RKO (cell line): ENCODE measurements around the gene MPDZ.
A peak's percentile ranks its signal among the peaks of the same experiment; 100 is the strongest.

Experiments used
- DNase-seq: peaks from one replicate; pipeline ENCODE4 v3.0.0-alpha.2; 2016; ENCODE audit warnings: low spot score

Gene MPDZ

DNA sequence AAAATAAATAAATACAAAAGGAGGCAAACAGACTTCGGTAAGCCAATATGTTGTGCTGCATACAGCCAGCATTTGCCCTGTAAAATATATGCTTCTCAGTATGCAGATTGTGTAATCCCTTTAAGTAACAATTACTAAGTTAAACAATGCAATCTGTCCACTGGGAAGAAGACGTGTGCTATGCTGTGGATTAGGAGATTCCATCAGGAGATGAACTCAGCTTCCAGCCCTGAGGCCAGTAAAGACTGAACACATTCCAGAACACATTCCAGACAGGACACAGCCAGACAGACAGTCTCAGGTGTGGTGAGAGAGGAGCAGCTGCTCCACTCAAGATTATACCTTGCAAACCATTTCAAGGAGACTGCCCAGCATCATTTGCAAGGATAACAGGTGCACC, 97.8 kb downstream of the MPDZ start:
- DNase-seq: no peak

DNA sequence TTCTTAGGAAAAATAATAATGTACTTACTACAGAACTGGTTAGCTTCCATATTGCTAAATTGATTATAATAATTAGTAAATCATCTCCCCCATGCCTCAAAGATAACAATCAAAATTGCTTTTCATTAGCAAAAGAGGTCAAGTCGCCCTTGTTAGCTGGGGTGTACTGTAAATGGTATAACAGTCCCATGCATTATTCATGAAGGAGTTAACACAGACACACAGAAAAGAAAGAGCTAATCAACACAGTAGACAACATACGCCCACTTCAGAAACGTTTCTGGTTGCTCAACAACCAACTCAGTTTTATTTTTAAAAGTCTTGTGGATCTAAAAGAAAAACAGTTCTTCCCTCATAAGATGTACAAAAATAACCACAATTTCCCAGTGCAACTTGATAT, 100.2 kb downstream of the MPDZ start:
- DNase-seq: no peak

DNA sequence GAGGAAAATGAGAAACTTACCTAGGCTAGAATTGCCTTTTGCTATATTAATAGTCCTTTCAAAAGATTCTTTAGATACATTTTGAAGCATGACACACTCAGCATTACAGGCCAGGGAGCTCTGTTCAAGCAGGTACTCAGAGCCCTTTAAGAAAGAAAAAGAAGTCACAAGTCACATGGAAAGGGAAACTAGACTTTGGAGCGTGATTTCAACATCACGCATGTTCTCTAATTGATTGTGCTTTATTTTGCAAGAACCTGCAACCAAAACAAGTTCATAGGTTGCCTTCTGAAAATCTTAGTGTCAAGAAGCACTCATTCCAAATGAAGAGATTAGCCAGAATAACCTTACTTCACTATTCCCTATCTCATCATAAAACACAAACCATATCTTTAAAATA, 103.8 kb downstream of the MPDZ start:
- no peak for DNase-seq

DNA sequence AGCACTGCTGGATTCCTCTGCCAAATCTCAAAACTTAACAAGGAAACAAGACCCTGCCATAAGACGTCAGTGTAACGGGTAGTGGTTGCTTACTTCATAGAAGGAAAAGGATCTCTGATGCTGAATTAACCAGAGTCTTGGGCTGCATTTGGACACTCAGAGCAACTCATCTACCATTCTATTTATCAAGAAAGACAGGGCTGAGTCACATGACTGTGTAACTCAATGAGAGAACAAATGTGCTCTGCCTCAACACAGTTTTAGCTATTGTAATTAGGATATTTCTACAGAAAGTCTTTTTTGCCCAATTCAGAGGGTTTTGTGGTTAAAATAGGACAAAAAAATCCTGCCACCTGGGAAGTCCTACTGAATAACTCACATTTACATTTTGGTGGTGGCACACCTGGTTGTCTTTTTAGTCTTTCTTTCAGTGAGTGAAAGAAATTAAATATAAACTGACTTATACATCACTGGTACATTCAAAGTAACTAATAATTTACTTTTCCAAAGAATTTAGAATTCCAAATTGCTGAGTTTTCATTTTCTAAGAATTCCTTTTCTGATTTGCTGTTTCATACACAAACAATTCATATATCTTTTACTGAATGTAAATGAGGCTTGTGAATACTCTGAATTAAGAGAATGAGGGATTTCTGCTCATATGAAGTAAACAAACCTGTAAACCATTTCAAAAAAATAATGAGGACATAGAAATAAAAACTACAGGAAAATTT, 104.4 kb downstream of the MPDZ start:
- no peak for DNase-seq

DNA sequence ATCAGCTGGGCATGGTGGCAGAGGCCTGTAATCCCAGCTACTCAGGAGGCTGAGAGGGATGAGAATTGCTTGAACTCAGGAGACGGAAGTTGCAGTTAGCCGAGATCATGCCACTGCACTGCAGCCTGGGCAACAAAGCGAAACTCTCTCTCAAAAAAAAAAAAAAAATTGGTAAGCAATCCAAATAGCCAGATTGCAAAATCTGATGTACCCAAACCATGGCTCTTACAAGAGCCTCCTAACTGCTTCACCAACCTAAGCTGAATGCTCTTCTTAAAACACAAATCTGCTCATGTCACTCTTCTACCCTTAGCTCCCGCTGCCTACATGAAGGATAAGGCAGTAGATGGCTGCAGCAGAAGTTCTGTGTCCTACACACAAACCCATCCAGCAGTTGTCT, 105.9 kb downstream of the MPDZ start:
- no peak for DNase-seq

DNA sequence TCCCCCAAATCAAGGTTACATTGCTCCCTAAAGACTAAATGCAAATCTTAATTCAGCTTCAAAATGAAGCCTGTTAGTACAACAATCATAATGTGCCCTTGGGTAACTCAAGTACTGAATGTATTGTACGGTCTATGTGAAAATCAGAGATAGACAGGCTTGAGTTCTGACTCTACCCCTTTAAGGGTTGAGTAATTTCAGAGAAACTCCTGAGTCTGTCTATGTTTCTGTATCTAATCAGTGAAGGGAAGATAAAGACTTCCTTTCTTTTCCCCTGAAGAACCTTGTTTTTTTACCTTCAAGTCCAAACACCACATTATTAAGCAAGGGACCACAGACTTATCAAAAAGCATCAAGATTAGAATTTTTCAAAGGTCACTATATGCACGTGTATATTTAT, 108.2 kb downstream of the MPDZ start:
- no peak for DNase-seq

DNA sequence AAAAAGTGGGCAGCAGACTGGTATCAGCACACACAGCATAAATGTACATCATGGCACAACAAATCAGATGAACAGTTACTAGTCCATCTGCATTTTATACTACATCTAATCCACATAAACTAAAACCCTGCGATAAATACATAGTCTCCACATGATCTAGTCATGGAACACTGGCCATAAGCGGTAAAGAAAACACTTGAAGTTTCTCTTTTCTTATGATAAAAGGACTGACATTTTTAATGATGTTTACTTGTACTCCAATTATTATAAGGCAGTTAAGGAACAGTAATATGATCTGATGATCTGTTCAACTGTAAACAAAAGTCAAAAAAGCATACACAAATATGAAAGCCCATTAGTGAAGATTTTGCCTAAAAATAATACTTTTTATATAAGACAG, 112.5 kb downstream of the MPDZ start:
- DNase-seq: no peak

DNA sequence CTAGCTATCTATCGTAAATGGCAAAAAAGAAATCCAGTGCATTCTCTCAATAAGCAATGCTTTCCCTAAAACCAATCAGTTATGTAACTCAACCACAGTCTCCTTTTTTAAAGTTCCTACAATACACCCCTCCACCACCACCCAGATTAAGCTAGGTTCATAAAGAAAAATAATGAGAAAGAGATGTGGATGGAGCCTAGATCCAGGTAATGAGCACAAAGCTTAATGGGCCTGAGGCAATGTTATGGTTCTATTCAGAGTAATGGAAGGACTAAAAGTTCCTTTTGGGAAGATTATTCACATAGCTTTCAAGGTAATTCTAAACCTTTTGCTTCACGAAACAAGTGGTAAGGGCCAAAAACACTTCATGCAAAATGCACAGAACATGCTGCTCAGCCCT, 113.5 kb downstream of the MPDZ start:
- no peak for DNase-seq

DNA sequence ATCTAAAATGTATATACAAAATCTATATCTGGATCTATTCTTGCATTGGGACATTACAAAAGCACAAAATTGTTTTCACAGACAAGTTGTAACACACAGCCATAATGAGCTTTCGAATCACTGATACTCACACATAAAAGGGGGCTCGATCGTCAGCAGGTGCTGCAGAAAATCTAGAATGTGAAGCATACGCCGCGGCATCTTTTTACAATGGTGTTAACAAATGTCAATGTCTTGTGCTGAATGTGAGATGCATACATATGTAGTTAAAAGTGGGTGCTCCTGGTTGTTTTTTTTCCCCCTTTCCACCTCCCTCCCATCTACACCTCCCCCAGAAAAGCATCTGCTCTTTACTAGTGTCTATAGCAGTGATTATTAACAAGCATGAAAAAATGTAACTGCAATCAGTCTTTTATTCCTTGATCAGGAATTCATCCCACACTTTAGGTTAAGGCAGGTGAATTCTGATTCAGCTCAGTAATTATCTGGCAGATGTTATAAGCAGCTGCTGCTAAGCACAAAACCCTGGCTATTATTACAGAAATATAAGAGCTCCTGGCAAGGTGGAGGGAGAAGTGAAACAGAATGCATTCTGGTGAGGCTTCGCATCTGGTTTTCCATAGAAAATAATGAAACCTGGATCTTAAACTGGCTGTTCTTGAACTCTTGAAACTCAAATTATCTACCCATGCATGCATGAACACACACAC, 114.1 kb downstream of the MPDZ start:
- no peak for DNase-seq

DNA sequence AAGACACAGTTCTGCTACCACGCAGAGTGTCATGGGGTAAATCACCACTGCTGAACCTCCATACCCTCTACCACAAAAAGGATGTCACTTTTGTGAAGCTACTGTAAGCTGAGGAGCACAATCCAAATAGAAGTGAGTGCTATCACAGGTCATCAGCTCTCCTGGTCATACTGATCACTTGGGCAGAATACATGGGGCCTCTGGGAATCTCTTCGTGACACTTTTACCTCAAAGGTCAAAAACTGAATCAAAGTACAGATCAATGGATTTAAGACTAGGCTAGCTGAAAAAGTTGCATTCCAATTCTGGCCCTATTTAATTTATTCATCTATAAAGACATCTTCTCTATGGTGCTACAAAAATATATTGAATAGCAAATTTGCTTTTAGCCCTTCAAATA, 115.5 kb downstream of the MPDZ start:
- no peak for DNase-seq

DNA sequence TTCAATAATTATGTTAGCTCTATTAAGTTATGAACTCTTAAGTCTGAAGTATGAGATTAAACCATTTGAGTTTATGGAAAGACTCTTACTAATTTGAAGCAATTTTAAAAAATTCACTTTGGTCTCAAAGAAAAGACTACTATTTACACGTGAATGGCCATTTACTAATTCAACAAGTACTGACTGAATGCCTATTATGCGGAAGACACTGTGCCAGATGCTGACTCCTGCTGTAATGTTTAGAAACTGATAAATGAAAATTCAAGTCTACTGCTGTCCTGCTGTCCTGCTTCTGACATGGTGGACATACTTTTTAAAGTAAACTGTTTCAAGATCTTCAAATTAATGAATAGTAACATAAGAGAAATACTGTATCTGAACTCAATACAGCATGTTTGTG, 116.2 kb downstream of the MPDZ start:
- no peak for DNase-seq

DNA sequence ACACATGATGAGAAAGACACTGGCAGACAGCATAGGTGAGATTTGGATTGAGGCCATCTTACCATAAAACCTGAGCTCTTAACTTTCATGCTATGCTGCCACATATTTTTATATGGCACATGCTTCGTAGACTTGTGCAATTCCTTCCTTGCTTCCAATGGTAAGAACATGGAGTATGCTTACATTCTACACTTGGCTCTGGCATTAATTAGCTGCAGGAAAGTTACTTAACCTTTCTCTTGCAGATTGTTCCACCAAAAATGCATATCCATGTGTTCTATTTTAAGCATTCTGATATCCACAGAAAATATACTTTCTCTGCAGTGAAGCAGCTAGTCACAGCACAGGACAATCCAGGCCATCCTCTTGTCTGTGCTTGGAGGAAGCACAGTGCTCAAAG, 119.4 kb downstream of the MPDZ start:
- DNase-seq: no peak

DNA sequence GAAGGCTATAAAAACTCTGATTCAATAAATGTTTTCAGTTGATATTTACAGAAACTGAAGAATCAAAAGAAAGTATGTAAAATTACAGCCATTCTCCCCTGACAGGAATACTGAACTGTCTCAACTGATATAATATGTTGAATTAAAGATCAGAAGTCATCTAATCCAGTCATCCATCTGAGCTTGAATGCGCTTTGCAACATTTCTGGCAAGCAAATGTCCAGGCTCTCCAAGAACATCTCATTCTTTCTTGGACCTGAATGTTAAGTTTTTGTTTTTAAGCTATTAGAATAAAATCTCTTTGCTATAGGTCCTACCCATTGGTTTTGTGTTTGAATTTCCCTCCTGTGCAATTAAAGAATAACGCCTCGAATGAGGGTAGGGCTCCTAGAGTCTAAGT, 120.5 kb downstream of the MPDZ start:
- no peak for DNase-seq

DNA sequence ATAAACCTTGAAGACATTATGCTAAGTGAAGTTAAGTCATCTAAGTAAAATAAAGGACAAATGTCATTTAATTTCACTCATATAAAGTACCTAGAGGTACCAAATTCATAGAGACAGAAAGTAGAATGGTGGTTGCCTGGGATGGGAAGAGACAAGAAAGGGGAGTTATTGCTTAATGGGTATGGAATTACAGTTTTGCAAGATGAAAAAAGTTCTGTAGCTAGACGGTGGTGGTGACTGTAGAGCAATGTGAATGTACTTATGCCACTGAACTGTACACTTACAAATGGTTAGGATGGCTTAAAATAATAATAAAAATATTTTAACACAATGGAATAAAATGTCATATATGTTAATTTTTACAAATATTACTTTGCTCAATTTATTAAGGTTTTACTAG, 128.0 kb downstream of the MPDZ start:
- no peak for DNase-seq

DNA sequence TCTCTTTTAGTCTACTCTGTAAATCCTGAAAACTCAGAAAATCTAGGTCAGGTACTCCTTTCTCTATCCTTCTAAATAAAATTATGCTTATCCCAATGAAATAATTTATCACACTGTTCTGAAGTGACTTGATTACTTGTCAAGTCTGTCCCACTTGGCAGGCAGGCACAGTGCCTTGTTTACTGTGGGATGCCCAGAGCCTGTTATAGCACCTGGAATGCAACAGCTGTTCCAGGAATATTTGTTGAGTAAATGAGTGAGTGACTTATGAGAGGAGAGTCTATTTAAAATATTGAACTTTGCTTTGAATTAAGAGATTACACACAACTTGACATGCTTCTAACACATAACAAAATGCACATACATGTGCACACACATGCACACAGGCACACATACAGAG, 130.0 kb downstream of the MPDZ start:
- no peak for DNase-seq

DNA sequence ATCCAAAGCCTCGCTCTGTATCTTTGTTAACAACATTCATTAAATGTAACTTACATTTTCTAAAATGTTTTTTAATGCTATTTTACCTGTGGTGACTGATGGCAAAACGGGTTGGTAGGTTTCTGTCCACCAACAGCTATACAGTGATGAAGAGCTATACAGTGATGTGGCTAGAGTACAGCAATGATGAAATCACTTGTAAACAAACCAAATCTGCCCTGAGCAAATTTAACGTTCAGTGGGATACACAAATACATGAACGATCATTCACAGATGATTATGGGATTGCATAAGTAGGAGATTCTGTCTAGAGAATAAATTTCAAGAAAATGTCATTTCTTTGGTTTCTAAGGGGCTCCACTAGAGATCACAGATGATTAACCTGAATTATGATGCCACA, 132.7 kb downstream of the MPDZ start:
- DNase-seq: no peak

DNA sequence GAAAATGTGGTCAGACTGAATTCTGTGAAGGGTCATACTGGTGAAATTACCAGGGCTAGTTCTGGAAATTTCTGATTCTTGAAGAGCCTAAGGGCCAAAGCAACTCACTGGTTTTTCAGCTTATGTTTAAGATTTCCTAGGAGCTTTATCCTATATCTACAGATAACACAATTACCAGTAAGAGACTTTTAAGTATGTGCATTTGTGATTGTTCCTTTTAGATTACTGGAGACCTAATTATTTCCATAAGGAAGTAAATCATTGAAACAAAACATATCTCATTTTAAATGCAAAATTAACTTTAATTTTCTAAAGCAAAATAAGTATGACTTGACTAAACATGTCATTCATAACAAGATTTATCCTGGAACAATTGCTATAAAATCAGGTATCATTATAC, 134.2 kb downstream of the MPDZ start:
- DNase-seq: no peak

DNA sequence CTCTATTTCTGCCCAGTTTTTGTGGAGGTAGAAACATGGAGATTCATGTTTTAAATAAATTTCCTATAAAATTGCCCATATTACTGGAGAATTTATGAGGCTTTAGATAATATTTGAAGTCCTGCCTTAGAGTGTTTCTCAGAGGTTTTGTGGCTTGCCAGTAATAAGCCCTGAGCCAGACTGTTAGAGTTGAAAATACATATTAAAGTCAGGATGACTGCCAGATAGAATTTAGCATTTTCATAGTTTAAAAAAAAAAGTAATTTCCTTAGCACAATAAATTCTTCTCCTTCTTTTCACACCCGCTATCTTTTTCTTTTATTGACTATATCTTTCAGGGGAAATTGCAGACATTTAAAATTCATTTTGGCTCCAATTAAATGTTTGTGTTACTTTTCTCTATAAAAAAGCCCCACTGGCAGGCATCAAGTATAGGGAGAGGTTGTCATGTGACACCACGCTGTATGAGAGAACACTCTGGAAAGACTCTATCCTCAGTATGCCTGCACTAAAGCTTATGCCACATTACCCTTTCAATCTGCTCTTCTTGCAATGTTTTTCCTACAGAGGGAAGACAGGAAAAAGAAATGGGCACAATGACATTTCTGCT, 135.2 kb downstream of the MPDZ start:
- no peak for DNase-seq

DNA sequence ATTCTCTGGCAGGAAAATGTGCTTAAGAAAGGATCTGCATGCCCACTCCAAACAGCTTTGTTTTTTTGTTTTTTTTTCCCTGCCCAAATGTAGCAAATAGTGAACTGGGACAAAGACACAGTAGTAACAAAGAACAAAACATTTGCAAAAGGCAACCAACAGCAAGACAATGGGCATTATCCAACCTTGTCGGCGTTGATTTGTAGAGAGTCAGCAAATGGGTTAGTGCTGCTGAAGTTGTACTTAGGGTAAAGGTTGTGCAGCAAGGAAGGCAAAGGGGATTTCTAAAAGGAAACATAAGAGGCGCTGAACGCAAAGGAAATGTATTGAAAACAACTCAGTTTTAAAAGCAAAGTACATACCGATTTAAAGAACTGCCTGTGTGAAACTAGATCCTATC, 136.2 kb downstream of the MPDZ start:
- no peak for DNase-seq

DNA sequence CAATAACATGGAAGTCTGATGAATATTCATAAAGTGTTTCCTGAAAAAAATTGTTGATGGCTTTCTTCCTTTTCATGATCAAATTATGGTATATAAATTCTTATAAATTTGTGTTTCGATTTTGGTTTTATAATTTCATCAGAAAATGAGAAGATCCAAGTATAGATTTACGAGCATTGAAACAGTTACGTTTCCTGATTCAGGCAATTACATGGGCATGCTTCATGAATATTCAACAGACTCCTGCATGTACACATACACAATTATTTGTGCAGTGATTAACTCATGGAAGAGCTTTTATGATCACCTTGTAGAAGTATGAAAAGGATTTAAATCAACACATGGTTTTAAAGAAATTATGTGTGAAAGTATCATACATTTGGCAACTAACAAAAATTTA, 136.7 kb downstream of the MPDZ start:
- no peak for DNase-seq

DNA sequence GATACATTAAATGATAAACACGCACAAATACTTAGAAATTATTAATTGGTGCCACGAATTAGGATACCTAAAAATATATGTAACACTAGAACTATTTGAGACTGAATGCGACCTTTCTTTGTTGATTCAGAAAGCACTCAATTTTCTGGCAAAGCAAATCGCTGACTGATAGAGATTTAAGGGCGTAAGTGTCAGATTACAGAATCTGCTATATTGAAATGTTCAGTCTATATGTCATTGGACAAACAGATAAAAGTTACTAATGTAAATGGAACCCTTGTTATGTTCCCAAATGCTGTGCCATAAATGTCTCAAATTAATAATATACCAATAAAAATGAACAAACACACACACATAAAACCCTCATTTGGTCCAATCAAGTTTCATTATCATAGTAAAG, 137.9 kb downstream of the MPDZ start:
- DNase-seq: no peak

DNA sequence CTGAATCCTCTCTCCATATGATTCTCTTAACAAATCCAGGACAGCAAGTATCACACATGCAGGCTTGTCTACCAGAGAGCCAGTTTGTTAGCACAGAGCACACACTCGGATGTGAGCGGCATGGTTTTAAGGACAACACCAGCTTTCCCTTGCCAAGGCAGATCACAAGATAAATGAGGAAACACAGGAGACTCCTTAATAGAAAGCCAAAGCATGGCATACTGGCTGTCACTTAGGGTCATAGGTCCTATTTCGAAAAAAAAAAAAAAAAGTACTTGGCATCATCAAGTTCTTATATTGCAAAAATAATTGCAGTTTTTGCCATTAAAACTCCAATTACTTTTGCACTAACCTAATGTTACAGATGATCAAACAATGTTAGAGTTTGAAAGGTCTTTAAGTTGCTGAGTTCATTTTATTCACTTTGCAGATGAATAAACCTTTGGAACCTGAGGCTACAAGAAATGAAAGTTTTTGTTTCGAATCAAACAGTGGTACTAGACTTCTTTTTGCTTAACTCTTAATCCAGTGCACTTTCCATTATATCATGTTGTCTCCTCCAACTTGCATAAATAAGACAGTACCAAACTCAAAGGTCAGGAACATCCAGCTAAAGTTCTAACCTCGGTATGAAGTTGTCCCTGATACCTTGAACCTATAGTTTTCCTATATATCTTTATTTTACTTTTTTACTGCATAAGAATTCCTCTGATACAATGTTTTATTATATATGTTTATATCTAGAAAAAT, 138.5 kb downstream of the MPDZ start:
- no peak for DNase-seq

DNA sequence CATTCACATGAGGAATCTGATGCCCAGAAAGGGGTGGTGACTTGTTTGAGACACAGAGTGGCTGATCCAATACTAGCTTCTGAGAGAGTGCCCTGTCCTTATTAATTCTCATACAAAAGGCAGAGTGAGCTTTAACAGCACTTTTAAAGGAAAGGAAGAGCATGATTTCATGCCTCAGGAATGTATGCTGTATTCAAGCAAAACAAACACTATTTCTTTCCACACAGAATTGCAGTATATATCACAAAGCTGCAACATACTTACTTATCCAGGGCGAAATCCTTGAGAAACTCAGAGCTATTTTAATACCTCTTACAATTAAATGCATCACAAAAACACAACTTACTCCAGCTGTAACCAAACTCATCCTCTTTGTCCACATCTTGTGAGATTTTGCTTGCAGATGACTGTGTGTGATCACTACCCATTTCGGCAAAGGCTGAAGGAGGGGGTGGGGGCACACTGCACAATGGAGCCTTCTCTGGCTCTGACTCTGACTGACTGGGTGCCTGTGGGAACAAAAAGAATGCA, 139.8 kb downstream of the MPDZ start:
- DNase-seq: peak; percentile 1
